Measurements from ENCODE around the gene RMI2. TPM values are rescaled to one million over a fixed set of nuclear protein-coding genes. Genes with fewer than 3 reads are reported as not detected.

The RMI2 gene
- total and polyA plus RNA-seq, 9 of the 15 experiments (the other 6 are each of a cell fraction or from before 2014, with no cell fraction given): 8.0 to 43.4 (median 32.5) TPM

- TF ChIP-seq, protein P1, sequence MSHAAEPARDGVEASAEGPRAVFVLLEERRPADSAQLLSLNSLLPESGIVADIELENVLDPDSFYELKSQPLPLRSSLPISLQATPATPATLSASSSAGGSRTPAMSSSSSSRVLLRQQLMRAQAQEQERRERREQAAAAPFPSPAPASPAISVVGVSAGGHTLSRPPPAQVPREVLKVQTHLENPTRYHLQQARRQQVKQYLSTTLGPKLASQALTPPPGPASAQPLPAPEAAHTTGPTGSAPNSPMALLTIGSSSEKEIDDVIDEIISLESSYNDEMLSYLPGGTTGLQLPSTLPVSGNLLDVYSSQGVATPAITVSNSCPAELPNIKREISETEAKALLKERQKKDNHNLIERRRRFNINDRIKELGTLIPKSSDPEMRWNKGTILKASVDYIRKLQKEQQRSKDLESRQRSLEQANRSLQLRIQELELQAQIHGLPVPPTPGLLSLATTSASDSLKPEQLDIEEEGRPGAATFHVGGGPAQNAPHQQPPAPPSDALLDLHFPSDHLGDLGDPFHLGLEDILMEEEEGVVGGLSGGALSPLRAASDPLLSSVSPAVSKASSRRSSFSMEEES (CRISPR knock-in tag; IDR thresholded peaks at IDR 0.05): no peak
- TF ChIP-seq ZNF324 (CRISPR knock-in tag; IDR thresholded peaks at IDR 0.05) (no peak), KLF16 (IDR thresholded peaks at IDR 0.05) (peak; percentile 43; the same call in 1 of the 2 replicates), RB1 (IDR thresholded peaks at IDR 0.05; ENCODE audit: low read depth) (peak; percentile 55; the same call in 1 of the 2 replicates), ZNF143 (CRISPR knock-in tag; IDR thresholded peaks at IDR 0.05) (peak; percentile 59; the same call in 1 of the 2 replicates), DEAF1 (CRISPR knock-in tag; IDR thresholded peaks at IDR 0.05) (peak; percentile 72), KLF1 (tag; IDR thresholded peaks at IDR 0.05) (no peak), REST (IDR thresholded peaks at IDR 0.05; ENCODE audit: borderline replicate concordance) (peak; percentile 62), REST (CRISPR knock-in tag; IDR thresholded peaks at IDR 0.05; ENCODE audit: low read depth) (no peak), TEAD1 (CRISPR knock-in tag; IDR thresholded peaks at IDR 0.05) (peak in 1 of 2 experiments; percentile 53; a peak in 1 of 4 replicates), RNF2 (IDR thresholded peaks at IDR 0.05) (no peak), FOXA3 (CRISPR knock-in tag; conservative IDR thresholded peaks at IDR 0.05 in 1 of 2, IDR thresholded peaks at IDR 0.05 in 1 of 2) (peak in 1 of 2 experiments; percentile 28; a peak in 1 of 4 replicates), SMC3 (conservative IDR thresholded peaks at IDR 0.05; ENCODE audit: insufficient read depth, low read depth, low read length) (peak; percentile 84), MAZ (CRISPR knock-in tag; conservative IDR thresholded peaks at IDR 0.05 in 1 of 2, IDR thresholded peaks at IDR 0.05 in 1 of 2) (peak; percentile 30 to 80; a peak in 3 of 4 replicates), HLTF (IDR thresholded peaks at IDR 0.05) (no peak), RAD21 (CRISPR knock-in tag; conservative IDR thresholded peaks at IDR 0.05 in 1 of 2, IDR thresholded peaks at IDR 0.05 in 1 of 2) (peak; percentile 76 to 95)
Measured at GRCh38 chr16:11396241-11397048, 51.2 kb downstream of the RMI2 start (continued).
